OCI-LY1 (cell line): ENCODE measurements around the gene PALD1.

Experiments
- CTCF ChIP-seq: fragments of 200-600 bp; sonication (generic), shearing (Covaris generic); IDR thresholded peaks from 2 replicates; pipeline ENCODE4 v1.5.1; 2017; ENCODE audit warnings: mild to moderate bottlenecking, antibody characterized with exemption, low read length, moderate library complexity, mixed read lengths
- EZH2 ChIP-seq: fragments of 200-600 bp; sonication (generic), shearing (Covaris generic); IDR thresholded peaks from 2 replicates; pipeline ENCODE4 v1.8.0; 2017; ENCODE audit warnings: borderline replicate concordance, mixed run types, mild to moderate bottlenecking, antibody characterized with exemption, low read length, moderate library complexity, mixed read lengths

- TF ChIP-seq EZH2 = no peak
- no peak for TF ChIP-seq CTCF
Measured at GRCh38 chr10:70530315-70530714, 51.7 kb downstream of the PALD1 start.
